Fibroblast of skin of left biceps (primary cell): ENCODE data around the gene DIDO1.
"Not testable (repeated sequence)": the region's sequence is repeated elsewhere in the genome, so short reads cannot be mapped to it uniquely, and the experiment has no call there.

Source experiments
- DNase-seq, 2 experiments: peaks; one replicate each; pipeline ENCODE4 v3.0.0-alpha.2; 2013; ENCODE audit warnings: low read depth in 2 of 2

Gene DIDO1

DNA sequence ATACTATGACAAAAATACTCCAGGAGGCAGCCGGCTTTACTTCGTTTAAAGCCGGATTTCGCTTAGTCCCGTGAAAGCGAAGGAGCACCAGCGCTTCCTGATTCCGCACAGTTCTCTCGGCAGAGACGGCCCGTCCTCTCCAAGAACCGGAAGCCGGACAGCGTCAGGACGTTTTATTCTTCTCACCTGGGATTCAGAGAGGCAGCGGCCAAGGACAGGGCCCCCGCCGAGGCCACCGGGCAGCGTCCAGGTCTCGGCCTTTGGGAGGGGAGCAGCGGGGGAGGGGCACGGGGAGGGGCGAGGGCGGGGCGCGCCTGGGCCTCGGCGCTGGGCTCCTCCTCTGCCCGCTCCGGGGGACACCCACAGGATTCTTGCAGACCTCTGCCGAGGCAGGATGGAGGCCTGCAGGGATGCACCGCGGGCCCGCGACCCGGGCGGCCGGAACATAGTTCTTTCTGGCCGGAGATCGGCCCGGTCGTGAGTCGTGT lies 2.8 kb upstream of the DIDO1 start:
- no peak for DNase-seq

- DNase-seq, result no peak
Observed at GRCh38 chr20:62928246-62928939, 2.1 kb upstream of the DIDO1 start.

GRCh38 chr20:62927128-62927705 lies 912 bp upstream of the DIDO1 start:
- no peak for DNase-seq

GRCh38 chr20:62925420-62926228 lies 681 bp downstream of the DIDO1 start:
- DNase-seq, result no peak

DNA sequence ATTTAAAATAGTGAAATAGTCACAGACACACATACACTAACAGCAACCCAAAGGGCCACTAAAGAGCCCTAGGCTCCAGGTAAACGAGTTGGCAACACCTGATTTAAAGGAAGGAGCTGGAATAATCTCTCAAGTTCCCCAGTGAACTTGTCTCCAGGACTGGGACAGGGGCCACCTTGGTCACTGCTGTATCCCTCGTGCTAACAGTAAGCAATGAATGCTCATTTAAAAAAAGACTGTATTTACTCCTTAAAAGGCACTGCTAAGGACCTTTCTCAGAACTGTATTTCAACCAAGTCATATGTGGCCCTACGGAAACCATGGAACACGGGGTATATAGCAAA lies 1.3 kb downstream of the DIDO1 start:
- DNase-seq, result no peak

DNA sequence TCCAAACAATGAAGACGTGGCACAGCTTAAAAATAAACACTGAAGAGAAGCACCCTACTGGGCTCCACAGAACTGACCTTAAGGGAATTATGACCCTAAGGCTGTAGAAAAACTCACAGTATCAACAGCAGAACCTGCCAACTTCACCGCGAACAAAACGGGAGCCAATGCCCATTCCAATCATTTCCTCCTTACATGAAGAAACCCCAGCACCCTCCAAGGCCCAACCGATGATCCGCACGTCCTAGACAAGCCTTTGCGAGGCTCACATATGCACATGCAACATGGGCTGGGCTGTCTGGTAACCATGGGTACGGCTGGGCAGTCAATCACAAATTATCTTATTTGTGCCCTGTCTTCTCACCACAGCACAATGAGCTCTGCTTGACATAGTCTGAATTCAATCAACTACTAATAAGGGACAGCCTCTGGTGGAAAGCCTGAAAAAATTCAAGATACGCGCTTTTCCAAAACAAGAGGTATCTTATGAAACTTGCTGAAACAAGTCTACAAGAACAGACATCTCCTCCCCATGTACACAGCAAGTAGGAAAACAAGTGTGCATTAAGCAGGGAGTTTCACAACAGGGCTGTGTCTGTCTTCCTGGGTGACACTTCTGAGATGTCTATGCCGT lies 1.7 kb downstream of the DIDO1 start:
- no peak for DNase-seq

DNA sequence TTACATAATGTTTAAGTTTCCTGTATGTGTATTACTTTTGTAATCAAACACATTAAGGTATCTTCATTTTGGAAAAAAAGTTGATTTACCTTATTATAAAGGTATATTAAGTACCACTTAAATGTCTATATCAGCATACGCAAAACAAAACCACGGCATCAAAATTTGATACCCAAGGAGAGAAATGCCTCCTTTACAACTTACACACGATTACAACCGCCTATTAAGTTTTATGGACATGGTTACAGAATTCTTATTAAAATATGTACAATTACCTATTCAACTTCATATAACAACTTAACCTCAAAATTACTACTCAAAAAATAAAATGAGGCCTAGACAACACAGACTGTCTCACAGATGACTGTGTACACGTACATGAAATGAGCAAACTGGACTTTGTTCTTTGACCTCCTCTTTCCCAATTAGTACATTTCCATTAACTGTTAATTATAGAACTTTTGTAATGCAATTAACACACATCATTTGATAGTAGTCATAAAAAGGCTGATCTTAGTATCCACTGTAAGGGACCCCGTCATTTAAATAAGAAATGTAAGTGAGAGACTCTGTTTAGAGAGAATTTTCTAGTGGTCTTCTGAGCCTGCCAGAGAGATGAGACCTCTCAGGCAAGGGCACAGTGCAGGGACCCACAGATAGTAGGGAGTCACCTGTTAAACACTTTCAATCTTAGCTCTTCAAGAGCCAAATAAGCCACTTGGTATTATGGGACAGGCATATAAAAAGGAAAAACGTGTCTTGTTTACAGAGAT lies 2.5 kb downstream of the DIDO1 start:
- no peak for DNase-seq

GRCh38 chr20:62923059-62923668 lies 3.1 kb downstream of the DIDO1 start:
- DNase-seq, result not testable (repeated sequence)

GRCh38 chr20:62922451-62922921 lies 3.8 kb downstream of the DIDO1 start:
- DNase-seq, result no peak

- no peak for DNase-seq
Observed at GRCh38 chr20:62921119-62921687, 5.1 kb downstream of the DIDO1 start.

- no peak for DNase-seq
Observed at GRCh38 chr20:62920039-62920645, 6.2 kb downstream of the DIDO1 start.

- DNase-seq, result no peak
Observed at GRCh38 chr20:62918831-62919230, 7.5 kb downstream of the DIDO1 start.

GRCh38 chr20:62918147-62918546 lies 8.2 kb downstream of the DIDO1 start:
- no peak for DNase-seq

- DNase-seq, result no peak
Observed at GRCh38 chr20:62917720-62918119, 8.6 kb downstream of the DIDO1 start.

GRCh38 chr20:62916703-62917476 lies 9.4 kb downstream of the DIDO1 start:
- DNase-seq, result no peak

GRCh38 chr20:62914970-62915457 lies 11.3 kb downstream of the DIDO1 start:
- DNase-seq, result no peak

- no peak for DNase-seq
Observed at GRCh38 chr20:62914436-62914835, 11.9 kb downstream of the DIDO1 start.

- DNase-seq, result no peak
Observed at GRCh38 chr20:62913043-62913630, 13.2 kb downstream of the DIDO1 start.
